NCI-H1436 treated with DMSO at 0.1 percent for 48 hours (cell line): ENCODE results near the gene UBE2V1.
"Not testable (repeated sequence)": the region's sequence is repeated elsewhere in the genome, so short reads cannot be mapped to it uniquely, and the experiment has no call there.

Experiments
- DNase-seq: peaks from one replicate; lab custom pipeline; 2025; lab: John Stamatoyannopoulos, UW

The UBE2V1 gene

GRCh38 chr20:50112512-50113419, at the start of gene UBE2V1:
TSS of gene UBE2V1 (minus strand) at chr20:50113150. CDS start at chr20:50113128, 22 bp downstream.
- peak; percentile 14 for DNase-seq

DNA sequence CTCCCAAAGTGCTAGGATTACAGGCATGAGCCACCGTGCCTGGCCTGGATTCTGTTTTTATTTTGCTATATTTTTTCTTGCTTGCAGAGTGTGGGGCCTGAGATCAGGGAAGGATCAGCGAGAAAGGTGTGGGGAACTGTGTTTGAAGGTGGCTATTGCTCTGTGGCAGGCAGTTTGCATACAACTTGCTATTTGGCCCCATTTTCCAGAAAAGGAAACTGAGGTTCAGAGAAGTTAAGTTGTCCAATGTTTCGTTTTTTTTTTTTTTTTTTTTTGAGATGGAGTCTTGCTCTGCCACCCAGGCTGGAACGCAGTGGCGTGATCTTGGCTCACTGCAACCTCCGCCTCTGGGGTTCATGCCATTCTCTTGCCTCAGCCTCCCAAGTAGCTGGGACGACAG, 48.5 kb upstream of the UBE2V1 start:
- DNase-seq = not testable (repeated sequence)

DNA sequence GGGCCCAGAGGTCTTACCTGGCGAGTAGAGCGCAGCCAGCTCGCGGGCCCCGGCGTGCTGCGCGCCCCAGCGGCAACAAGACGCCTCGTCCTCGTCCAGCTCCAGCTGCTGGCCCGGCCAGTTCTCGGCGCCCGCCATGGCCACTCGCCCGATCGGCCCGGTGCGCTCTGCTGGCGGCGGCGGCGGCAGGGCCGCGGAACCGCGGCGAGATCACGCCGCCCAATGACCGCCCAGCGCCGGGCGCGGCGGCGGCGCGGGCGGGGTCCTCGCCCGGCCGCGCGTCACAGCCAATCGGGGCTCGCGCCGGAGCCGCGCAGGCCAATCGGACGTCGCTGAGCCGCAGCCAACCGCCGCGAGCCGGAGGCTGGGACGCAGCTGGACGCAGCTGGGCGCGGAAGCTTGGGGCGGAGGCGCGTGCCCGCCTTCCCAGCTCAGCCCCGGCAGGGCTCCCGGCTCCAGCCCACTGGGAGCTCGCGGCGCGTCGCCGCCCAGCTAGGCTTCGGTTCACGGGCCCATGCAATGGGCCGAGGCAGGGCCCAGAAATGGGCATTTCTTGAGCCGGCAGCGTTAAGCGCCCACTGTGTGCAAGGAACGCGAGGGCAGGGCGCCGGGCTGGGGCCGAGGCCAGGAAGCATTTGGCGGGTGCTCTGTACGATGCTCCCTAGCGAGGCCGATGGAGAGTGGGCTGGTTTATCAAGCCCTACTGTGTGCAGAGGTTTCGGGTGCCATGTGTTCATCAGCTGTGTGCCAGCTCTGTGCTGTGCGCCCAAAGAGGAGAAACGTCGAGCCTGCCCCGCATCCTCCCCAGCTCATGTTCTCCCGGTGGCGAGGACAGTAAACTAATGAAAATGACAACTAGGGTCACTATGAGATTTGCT, 40.8 kb upstream of the UBE2V1 start, which contains the start of gene PEDS1:
TSS of gene PEDS1 (minus strand) at position 224 of the 878 bp plus-strand sequence. CDS start at position 138, 86 bp downstream.
- DNase-seq = peak; percentile 22

- no peak for DNase-seq
Observed at GRCh38 chr20:50153153-50153499, 40.2 kb upstream of the UBE2V1 start.

DNA sequence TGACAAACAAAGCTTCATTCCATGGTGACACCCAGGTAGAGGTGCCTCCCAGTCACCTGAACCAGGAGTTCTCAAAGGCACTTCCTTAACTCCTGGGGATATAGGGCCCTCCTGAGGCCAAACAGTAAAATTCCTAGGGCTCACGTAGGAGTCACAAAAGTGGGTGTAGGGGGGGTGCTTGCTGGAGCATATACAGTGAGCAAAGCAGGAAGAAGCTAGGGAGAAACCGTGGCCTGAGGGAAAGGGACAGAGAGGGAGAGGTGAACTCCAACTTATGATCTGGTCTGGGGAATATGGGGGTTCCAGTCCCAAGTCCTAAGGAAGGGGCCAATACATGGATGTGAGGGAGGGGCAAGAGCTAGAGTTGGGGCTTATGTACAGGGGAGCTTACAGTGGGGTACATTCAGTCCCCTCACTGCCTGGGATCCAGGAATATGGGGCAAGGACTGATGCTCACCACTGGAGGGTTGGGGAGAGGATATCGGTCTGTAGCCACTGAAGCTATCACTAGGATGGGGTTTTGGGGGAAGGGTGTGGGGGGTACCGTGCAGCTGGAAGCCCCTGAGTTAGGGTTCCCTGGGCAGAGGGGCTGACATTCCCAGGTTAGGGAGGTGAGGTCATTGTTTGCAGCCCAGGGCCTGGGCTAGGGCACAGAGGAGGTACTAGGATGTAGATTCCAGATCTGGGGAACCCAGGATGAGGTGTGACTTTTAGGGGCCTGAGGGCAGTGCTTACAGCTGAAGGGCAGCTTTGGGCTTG, 39.6 kb upstream of the UBE2V1 start:
- DNase-seq = no peak

GRCh38 chr20:50151034-50151743, 38.2 kb upstream of the UBE2V1 start:
- DNase-seq = no peak

- DNase-seq = no peak
Observed at GRCh38 chr20:50149481-50150254, 36.7 kb upstream of the UBE2V1 start.

DNA sequence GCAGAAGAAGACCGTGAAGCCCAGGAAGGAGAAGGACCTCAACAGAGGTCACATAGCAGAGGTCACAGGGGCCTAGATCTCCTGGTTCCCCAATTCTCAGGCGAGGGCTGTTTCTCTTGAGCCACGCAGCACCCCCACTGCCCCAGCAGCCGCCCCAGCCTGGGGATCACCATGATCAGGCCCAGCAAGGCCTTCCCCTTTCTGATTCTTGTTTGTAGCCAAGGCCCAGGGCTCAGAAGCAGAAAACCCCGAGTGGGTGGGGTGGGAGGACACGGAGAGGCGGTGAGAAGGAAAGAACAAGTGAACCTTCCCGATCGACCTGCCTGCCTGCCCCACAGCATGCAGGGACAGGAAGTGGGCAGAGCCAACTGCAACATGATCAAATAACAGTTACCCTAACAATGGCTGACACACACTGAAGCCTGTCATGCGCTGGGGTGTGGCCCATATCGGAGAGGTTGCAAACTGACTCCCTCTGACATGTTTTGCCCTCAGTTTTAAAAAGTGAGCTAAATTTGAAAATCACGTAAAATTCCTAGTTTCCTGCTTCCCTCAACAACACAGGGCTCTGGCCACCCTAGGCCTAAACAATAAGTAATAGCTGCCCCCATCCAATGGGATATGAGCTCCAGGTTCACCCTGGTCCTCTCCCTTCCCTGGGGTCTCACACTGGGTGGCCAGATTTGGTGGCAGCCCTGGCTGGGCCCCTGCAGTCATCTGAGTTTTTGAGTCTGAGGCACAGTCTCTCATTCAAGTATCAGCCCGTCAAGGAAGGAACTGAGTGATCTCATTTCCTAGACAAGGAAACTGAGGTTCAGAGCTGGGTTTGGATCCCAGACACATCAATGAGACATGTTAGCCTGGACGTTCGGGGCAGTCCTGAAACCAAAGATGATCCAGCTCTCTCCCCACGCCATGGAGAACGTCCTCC, 34.0 kb upstream of the UBE2V1 start:
- DNase-seq = no peak

DNA sequence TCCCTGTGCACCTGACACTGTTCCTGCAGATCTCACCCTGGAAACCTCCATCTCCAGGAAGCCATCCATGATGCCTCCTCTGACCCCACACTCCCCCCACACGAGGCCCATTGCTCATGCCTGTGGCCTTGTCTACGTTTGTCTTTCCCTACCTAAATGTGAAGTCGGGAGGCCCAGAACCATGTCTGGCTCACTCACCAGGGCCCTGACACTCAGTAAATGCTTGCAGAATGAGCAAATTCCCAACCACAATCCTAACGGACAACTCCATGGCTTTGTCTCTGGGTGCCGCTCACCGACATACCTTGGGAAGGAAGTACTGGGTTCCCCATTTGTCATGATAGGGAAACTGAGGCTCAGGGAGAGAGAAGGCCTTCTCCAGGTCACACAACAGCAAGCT, 33.3 kb upstream of the UBE2V1 start:
- no peak for DNase-seq

- DNase-seq = no peak
Observed at GRCh38 chr20:50145566-50145965, 32.6 kb upstream of the UBE2V1 start.

- no peak for DNase-seq
Observed at GRCh38 chr20:50144362-50144761, 31.4 kb upstream of the UBE2V1 start.

DNA sequence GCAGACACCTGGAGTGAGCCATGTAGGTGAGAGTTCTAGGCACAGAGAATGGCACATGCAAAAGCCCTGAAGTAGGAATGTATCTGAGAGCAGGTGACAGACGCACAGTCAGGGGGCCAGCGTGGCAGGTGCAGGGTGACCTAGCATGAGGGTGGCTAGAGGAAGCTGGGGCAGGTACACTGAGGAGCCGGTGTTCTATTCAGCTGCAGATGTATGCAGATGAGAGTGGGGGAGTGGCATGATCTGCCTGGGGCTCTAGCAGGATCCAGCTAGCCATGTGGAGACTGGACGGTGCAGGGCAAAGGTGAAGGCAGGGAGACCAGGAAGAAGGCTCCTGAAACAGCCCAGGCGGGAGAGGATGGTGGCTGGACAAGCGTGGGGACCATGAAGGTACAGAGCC, 29.9 kb upstream of the UBE2V1 start:
- no peak for DNase-seq

GRCh38 chr20:50141811-50142561, 29.0 kb upstream of the UBE2V1 start:
- no peak for DNase-seq

- DNase-seq = no peak
Observed at GRCh38 chr20:50141018-50141675, 28.2 kb upstream of the UBE2V1 start.

DNA sequence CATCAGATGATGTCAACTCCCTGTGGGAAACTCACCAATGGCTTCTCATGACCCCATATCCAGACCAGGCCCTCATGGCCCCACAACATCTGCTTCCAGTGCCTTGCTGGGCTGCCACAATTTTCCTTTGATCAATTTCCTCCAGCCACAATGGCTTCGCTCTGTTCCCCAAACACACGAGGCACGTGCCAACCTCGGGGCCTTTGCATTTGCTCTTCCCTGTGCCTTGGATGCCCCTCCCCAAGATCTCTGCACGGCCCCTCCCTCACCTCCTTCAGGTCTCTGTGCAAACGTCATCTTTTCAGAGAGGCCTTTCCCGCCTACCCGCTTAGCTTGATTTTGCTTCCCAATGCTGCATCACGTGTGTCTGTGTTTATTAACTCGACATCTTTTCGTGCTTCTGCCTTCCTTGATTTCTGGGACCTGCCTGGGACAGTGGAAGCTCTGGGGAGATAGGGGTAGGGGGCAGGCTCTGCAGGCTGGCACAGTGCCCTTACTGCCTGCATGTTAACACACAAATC, 27.4 kb upstream of the UBE2V1 start:
- DNase-seq = no peak

GRCh38 chr20:50138479-50139393, 25.8 kb upstream of the UBE2V1 start:
- DNase-seq = no peak

DNA sequence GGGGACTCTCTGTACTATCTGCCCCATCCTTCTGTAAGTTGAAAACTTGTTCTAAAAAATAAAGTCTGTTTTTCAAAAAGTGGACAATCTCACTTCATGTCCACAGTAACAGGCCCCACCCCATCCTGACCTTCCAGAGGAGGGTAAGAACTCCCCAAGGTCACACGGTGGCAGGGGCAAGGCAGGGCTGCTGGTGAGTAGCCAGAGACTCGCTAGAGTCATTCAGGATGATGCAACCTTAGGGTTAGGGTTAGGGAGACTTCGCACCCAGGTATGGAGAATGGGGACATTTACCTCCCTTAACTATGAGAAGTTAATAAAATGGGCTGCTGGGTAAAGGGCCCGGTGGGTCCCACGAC, 25.1 kb upstream of the UBE2V1 start:
- DNase-seq = no peak
